OCI-LY1 (cell line): ENCODE measurements around the gene AK4.

Source experiments
- CTCF ChIP-seq: fragments of 200-600 bp; sonication (generic), shearing (Covaris generic); IDR thresholded peaks from 2 replicates; pipeline ENCODE4 v1.5.1; 2017; ENCODE audit warnings: mild to moderate bottlenecking, antibody characterized with exemption, low read length, moderate library complexity, mixed read lengths
- EZH2 ChIP-seq: fragments of 200-600 bp; sonication (generic), shearing (Covaris generic); IDR thresholded peaks from 2 replicates; pipeline ENCODE4 v1.8.0; 2017; ENCODE audit warnings: borderline replicate concordance, mixed run types, mild to moderate bottlenecking, antibody characterized with exemption, low read length, moderate library complexity, mixed read lengths

- TF ChIP-seq CTCF (no peak), EZH2 (no peak)
These were observed 59.3 kb downstream of the AK4 start for GRCh38 chr1:65207317-65207716.
